Erythroblast (primary cell): ENCODE measurements around the gene LSS.
"Not testable (repeated sequence)": the region's sequence is repeated elsewhere in the genome, so short reads cannot be mapped to it uniquely, and the experiment has no call there.

Experiments used
- DNase-seq, 2 experiments: peaks; one replicate each; lab custom pipeline; 2025; lab: John Stamatoyannopoulos, UW
- GATA1 ChIP-seq: IDR thresholded peaks from 2 replicates; pipeline ENCODE4 v1.6.1; 2011; ENCODE audit warnings: low read depth, mild to moderate bottlenecking, control low read depth, low read length, moderate library complexity
- POLR2A ChIP-seq: IDR thresholded peaks from 2 replicates; pipeline ENCODE4 v1.6.1; 2011; ENCODE audit warnings: mild to moderate bottlenecking, low read length

LSS gene

DNA sequence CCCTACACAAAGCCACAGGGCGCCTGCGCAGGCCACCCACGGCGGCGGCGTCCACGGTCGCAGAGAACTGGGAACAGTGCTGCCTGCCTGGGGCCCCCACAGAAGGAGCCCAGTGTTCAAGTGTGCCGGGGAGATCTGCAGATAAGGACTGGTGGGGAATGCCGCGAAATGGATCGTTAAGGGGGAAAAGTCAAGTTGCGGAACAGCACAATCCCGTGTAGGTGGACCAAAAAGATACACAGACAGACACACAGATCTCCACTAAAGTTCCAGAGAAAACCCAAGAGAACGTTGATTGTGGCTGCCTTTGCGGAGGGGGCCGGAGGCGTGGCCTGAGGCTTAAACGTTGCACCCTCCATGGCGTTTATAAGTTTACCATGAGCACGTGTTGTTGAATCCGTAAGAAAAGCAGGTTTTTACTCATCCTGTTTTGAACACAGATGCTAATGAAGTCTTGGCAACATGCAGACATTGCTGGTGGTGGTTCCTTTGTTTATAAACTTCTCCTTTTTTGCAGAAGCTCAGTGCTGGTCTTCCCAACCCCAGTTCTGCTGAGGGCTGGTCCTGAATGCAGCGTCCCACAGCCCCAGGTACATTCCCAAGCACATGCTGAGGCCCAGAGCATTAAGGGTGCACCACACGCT, 48.4 kb downstream of the LSS start:
- TF ChIP-seq POLR2A (no peak), GATA1 (no peak)
- DNase-seq: no peak

DNA sequence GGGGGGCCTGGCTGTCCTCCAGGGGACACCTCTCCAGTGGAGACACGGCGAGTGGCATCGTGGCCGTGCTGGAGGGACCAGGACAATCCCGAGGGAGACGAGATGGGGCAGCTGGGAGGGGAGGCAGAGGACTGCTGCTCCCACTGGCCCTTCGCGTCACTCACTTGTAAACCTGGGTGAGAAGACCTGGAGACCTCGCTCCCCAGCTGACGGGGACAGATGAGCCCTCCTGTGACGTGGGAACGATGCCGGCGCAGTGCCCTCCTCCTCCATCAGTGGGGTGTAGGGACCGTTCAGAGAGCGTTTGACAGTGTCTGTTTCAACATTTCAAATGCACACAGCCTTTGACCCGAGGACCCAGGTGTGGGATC, 48.9 kb downstream of the LSS start:
- no peak for DNase-seq
- TF ChIP-seq POLR2A (no peak), GATA1 (no peak)

DNA sequence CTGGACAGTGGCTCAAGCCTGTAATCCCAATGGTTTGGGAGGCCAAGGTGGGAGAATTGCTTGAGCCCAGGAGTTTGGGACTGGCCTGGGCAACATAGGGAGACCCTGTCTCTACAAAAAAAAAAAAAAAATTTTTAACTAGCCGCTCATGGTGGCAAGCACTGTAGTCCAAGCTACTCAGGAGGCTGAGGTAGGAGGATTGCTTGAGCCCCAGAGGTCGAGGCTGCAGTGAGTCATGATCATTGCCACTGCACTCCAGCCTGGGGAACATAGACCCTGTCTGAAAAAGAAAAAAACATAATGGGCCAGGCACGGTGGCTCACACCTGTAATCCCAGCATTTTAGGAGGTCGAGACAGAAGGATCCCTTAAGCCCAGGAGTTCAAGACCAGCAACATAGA, 49.6 kb downstream of the LSS start:
- DNase-seq: no peak
- TF ChIP-seq GATA1 (no peak), POLR2A (no peak)

DNA sequence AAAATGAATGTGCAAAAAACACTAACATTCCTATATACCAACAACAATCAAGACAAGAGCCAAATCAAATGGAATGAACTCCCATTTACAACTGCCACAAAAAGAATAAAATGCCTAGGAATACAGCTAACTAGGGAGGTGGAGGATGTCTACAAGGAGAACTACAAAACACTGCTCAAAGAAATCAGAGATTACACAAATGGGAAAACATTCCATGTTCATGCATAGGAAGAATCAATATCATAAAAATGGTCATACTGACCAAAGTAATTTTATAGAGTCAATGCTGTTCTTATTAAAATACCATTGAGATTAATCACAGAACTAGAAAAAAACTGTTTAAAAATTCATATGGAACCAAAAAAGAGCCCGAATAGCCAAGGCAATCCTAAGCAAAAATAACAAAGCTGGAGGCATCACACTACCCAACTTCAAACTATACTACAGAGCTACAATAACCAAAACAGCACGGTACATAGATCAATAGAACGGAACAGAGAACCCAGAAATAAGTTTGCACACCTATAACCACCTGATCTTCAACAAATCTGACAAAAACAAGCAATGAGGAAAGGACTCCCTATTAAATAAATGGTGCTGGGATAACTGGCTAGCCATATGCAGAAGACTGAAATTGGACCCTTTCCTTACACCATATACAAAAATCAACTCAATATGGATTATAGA, 52.0 kb downstream of the LSS start:
- DNase-seq: not testable (repeated sequence)

DNA sequence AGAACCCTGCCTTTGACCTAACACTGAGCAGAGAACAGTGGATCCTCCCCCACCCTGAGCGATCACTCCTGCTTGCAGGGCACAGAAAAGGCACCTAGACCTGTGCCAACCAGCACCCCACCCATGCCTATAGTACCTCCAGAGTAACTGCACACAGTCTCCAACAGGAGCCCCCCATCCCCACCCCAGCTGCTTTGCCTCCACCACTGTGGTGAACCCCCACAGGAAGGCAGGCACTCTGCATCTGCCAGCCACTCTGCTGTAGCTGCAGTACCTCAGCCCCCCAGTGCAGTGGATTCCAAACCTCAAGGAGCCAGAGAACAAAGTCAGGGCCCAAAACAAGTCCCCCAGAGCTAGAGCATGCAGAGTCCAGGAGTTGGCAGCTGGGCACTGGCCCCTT, 55.0 kb downstream of the LSS start:
- no peak for DNase-seq
- no peak for TF ChIP-seq GATA1
- no peak for TF ChIP-seq POLR2A

DNA sequence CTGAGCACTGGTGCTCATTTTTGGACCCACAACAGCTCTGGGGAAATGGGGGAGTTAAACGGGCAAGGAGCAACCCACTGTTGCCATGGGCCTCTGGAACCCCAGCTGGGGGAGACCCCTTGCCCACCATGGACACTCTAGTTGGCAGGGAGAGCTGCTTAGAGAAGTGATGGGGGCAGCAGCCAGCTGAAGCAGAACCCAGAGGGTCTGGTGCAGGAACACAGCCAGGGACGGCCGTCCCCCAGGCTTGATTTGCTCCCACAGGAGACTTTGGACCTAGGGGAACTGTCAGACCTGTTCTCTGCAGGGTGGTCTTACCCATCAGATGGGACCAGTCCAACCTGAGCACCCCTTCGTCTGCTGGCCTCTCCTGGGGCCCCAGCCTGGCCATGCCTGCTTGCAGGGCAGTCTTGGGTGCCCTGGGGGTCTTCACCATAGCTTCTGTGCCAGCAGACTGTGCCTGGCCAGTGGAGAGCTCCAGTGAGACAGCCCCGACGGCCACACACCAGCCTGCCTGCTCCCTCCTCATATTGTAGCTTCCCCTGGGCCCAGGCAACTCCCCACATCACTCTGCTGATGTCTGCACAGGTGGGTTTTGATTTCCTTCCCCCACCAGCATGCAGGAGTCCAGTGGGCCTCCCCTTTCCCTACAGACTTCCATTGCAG, 55.6 kb downstream of the LSS start:
- DNase-seq: no peak
- TF ChIP-seq GATA1 (no peak), POLR2A (no peak)

DNA sequence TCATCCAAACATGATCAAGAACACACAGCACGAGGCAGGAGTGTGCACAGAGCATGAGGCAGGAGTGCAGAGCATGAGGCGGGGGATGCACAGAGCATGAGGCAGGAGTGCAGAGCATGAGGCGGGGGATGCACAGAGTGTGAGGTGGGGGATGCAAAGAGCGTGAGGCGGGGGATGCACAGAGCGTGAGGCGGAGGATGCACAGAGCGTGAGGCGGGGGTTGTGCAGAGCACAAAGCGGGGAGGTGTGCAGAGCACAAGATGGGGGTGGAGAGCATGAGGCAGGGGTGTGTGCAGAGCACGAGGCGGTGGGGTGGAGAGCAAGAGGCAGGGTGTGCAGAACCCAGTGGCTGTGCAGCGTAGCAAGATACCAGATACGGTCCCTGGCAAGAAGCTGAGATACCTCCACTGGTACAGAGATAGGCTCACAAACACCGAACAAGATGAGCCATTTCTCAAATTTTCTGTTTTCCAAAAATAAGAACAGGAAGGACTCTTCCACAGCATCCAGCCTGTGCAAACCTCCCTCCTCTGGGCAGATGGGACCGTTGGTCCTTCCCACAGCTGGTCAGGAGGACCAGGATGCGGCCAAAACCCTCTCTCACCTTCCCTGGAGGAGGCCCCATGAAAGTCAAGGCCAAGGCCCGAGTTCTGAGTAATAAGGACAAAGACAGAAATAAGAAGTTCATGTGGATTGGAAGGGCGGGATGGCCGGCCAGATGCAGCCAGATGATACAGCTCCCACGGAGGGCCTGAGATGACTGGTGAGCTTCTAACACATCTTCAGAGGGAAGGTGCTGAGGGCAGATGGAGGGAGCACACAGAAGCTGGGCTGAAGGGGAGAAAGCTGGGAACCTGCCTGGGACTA, 56.3 kb downstream of the LSS start:
- no peak for DNase-seq
- TF ChIP-seq POLR2A (no peak), GATA1 (no peak)

DNA sequence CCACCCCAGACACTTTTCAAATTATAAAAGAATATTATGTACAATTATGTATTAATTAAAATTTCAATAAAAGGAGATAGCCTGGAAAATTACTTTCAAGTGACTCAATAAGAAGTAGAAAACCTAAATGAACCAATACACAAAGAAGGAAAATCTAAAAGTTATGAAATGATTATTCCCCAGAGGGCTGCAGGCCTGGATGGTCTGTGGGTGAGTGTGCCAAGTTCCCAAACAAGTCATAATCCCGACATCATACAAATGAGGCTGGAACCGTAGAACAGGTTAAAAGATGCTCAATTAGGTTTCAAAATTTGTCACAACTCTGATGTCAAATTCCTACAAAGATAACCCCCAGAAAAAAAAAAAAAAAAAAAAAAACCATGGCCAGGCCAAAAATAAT, 57.0 kb downstream of the LSS start:
- TF ChIP-seq POLR2A (no peak), GATA1 (no peak)
- DNase-seq: no peak

DNA sequence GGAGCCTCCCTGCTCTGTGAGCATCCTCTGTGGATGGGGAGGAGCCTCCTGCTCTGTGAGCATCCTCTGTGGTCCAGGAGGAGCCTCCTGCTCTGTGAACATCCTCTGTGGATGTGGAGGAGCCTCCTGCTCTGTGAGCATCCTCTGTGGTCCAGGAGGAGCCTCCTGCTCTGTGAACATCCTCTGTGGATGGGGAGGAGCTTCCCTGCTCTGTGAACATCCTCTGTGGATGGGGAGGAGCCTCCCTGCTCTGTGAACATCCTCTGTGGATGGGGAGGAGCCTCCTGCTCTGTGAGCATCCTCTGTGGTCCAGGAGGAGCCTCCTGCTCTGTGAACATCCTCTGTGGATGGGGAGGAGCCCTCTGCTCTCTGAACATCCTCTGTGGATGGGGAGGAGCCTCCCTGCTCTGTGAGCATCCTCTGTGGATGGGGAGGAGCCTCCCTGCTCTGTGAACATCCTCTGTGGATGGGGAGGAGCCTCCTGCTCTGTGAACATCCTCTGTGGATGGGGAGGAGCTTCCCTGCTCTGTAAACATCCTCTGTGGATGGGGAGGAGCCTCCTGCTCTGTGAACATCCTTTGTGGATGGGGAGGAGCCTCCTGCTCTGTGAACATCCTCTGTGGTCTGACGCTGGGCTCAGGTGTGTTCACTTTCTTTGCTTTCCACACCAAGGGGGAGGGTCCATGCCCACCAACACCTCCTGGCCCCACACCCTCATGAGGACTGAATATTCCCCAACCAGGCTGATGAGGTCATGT, 58.0 kb downstream of the LSS start:
- not testable (repeated sequence) for DNase-seq

DNA sequence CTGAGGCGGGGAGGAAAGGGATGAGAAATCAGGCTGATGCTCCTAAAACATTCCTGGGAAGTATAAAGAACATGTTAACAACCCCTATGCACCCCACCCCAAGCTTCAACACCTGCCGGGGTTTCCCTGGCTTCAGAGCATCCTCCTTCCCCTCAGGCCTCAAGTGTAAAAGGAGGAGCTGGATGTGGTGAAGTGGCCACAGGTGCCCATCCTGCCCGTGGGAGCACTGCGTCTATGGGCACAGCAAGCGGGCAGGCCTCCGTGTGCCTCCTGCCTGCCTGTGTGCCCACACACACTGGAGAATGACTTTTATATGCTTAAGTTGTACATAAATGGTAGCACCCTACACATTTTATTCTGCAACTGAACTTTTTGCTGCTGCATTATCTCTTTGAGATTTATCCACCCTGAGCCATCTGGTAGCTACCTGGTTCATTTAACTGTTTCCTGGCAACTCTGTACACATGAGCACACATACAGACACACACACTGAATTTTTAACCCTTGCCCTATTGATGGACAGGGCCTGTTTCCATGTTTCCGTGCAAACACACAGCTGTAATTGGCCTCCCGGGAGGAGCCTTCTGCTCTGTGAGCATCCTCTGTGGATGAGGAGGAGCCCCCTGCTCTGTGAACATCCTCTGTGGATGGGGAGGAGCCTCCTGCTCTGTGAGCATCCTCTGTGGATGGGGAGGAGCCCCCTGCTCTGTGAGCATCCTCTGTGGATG, 59.8 kb downstream of the LSS start:
- no peak for DNase-seq
- TF ChIP-seq GATA1: no peak
- no peak for TF ChIP-seq POLR2A

DNA sequence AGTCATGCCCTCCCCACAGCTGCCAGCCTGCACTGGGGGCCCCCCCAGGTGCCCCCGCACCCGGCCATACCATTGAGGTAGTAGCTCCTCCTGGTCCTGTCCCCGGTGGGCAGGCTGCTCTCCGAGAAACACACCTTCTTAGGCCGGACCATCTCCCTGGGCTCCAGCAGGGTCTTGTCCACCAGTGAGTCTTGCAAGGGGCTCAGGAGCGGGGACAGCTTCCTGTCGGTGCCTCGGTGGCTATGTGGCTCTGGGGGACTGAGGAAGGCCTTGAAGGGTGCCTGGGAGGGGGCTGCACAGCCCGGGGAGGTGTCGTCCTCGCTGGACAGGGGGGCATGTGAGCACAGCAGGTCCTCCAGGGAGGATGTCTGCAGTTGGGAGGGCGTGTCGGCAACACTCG, 60.3 kb downstream of the LSS start:
- TF ChIP-seq GATA1 (no peak), POLR2A (no peak)
- no peak for DNase-seq

DNA sequence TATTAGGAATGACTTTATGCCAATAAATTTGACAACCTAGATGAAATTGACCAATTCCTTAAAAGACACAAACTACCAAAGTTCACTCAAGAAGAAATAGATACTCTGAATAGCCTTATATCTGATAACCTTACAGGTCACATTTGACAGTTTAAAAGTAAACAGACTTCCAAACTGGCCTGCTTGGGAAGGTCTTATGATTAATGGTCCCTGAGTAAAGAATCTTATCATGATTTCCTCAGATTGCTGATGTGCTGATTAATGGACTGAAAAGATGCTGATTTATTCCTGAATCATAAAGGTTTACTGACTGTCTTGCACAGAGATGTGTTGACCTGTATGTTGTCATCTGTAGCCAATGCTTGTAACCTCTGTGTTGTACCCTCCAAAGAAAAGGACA, 63.5 kb downstream of the LSS start:
- TF ChIP-seq POLR2A: no peak
- no peak for TF ChIP-seq GATA1
- no peak for DNase-seq

DNA sequence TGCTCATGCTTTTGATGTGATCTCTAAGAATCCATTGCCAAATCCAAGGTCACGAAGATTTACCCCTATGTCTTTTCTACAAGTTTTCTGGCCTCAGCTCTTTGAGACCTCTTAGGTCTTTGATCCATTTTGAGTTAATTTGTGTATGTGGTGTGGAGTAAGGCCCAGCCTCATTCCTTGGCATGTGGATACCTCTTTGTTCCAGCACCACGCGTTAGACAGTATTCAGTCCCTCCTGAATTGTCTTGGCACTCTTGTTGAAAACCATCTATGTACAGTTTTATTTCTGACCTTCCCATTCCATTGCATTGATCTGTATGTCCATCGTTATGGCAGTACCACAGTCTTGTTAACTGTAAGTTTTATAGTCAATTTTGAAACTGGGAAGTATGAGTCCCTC, 65.2 kb downstream of the LSS start:
- DNase-seq: no peak

More for the DNA sequence above, 65.2 kb downstream of the LSS start:
- TF ChIP-seq POLR2A: no peak
